ENCODE results near the gene YAP1. TPM values are rescaled to one million over a fixed set of nuclear protein-coding genes. Genes with fewer than 3 reads are reported as not detected.
A peak's percentile ranks its signal among the peaks of the same experiment; 100 is the strongest.

The YAP1 gene
- total RNA-seq, 1 donor from 2014 or later, result 204 TPM

DNA sequence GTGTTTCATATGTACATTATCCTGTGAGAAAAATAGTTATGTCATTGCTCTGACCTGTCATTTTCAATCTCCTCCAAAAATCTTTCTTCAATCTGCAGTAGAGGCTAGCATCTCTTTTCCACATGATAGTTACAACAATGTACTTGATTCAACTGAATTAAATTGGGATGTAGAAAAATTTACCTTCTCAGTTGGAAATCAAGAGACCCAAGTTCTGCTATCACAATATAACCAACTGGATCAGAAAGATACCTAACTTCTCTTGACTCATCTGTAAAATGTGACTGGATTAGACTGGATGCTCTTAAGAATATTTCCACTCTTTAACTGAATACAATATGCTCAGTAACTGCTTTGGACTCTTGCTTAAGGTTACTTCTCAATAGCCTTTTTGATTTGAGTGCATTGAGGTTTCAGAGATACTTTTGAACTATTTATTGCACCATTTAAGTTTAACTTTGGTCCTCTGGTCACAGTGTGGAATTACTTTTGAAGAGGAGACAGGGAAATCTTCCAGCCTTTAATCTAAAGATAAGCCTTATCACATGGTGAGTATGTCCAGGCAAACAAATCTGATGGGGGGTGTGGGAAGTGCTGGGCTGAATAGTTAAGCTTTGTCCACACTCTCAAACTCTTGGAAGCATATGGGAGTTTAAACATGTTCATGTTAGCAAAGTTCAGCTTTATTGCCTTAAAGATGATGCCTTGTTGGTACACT, 82.3 kb downstream of the YAP1 start:
- TF ChIP-seq, protein P1, sequence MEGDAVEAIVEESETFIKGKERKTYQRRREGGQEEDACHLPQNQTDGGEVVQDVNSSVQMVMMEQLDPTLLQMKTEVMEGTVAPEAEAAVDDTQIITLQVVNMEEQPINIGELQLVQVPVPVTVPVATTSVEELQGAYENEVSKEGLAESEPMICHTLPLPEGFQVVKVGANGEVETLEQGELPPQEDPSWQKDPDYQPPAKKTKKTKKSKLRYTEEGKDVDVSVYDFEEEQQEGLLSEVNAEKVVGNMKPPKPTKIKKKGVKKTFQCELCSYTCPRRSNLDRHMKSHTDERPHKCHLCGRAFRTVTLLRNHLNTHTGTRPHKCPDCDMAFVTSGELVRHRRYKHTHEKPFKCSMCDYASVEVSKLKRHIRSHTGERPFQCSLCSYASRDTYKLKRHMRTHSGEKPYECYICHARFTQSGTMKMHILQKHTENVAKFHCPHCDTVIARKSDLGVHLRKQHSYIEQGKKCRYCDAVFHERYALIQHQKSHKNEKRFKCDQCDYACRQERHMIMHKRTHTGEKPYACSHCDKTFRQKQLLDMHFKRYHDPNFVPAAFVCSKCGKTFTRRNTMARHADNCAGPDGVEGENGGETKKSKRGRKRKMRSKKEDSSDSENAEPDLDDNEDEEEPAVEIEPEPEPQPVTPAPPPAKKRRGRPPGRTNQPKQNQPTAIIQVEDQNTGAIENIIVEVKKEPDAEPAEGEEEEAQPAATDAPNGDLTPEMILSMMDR (IDR thresholded peaks at IDR 0.05; ENCODE audit: unreplicated experiment), result no peak
- Mint-ChIP-seq H3K27me3 (no peaks in the 10 kb centered on the region), H3K36me3 (ENCODE audit: insufficient read depth) (peaks cover 12% of the 10 kb centered on the region), H3K27ac (peak overlapping the region; percentile 62), H3K9me3 (ENCODE audit: low read depth) (peaks cover 3% of the 10 kb centered on the region), H3K4me3 (ENCODE audit: low read depth) (no peak overlapping the region), H3K4me1 (ENCODE audit: low read depth) (peaks cover 56% of the 10 kb centered on the region)
- DNase-seq (ENCODE audit: low spot score, unreplicated experiment), result no peak

- TF ChIP-seq, protein P1 (IDR thresholded peaks at IDR 0.05; ENCODE audit: unreplicated experiment), result no peak
- Mint-ChIP-seq H3K27ac (peak overlapping the region; percentile 10), H3K27me3 (no peaks in the 10 kb centered on the region), H3K4me1 (ENCODE audit: low read depth) (peaks cover 59% of the 10 kb centered on the region), H3K4me3 (ENCODE audit: low read depth) (no peak overlapping the region), H3K9me3 (ENCODE audit: low read depth) (peaks cover 6% of the 10 kb centered on the region), H3K36me3 (ENCODE audit: insufficient read depth) (peaks cover 18% of the 10 kb centered on the region)
- no peak for DNase-seq (ENCODE audit: low spot score, unreplicated experiment)
These were observed 84.0 kb downstream of the YAP1 start for GRCh38 chr11:102194257-102194656.

DNA sequence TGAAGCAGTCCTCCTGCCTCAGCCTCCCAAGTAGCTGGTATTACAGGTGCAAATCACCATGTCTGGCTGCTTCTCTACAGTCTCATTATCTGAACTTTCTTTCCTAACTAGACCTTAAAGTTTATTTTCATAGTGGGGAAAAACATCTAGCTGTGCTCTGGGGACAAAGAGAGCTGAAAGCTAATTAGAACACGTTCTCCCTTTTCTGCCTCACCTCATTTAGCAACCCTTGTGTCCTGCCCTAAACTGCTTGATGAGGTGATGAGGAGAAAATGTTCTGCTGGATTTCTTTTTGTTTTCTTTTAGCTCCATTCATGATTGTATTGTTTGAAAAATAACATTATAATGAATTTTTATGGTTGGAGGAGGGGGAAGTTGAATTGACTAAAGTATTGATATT, 84.7 kb downstream of the YAP1 start:
- Mint-ChIP-seq H3K27ac (peak overlapping the region; percentile 70), H3K27me3 (no peaks in the 10 kb centered on the region), H3K4me1 (ENCODE audit: low read depth) (peaks cover 58% of the 10 kb centered on the region), H3K4me3 (ENCODE audit: low read depth) (no peak overlapping the region), H3K9me3 (ENCODE audit: low read depth) (peaks cover 6% of the 10 kb centered on the region), H3K36me3 (ENCODE audit: insufficient read depth) (peaks cover 18% of the 10 kb centered on the region)
- DNase-seq (ENCODE audit: low spot score, unreplicated experiment), result no peak
- TF ChIP-seq, protein P1 (IDR thresholded peaks at IDR 0.05; ENCODE audit: unreplicated experiment), result no peak

- DNase-seq (ENCODE audit: low spot score, unreplicated experiment), result no peak
- Mint-ChIP-seq H3K36me3 (ENCODE audit: insufficient read depth) (peaks cover 24% of the 10 kb centered on the region), H3K27me3 (no peaks in the 10 kb centered on the region), H3K27ac (peak overlapping the region; percentile 97), H3K4me1 (ENCODE audit: low read depth) (peaks cover 59% of the 10 kb centered on the region), H3K4me3 (ENCODE audit: low read depth) (no peak overlapping the region), H3K9me3 (ENCODE audit: low read depth) (peaks cover 6% of the 10 kb centered on the region)
- TF ChIP-seq, protein P1 (IDR thresholded peaks at IDR 0.05; ENCODE audit: unreplicated experiment), result no peak
These were observed 86.1 kb downstream of the YAP1 start for GRCh38 chr11:102196351-102196750.

- TF ChIP-seq, protein P1 (IDR thresholded peaks at IDR 0.05; ENCODE audit: unreplicated experiment), result no peak
- Mint-ChIP-seq H3K9me3 (ENCODE audit: low read depth) (peaks cover 6% of the 10 kb centered on the region), H3K4me1 (ENCODE audit: low read depth) (peaks cover 55% of the 10 kb centered on the region), H3K27me3 (no peaks in the 10 kb centered on the region), H3K4me3 (ENCODE audit: low read depth) (peak overlapping the region; percentile 9), H3K36me3 (ENCODE audit: insufficient read depth) (peaks cover 24% of the 10 kb centered on the region), H3K27ac (peak overlapping the region; percentile 97)
- DNase-seq (ENCODE audit: low spot score, unreplicated experiment), result no peak
These were observed 86.6 kb downstream of the YAP1 start for GRCh38 chr11:102196816-102197215.
